ENCODE measurements around the gene PTBP1.
"Not testable (repeated sequence)": the region's sequence is repeated elsewhere in the genome, so short reads cannot be mapped to it uniquely, and the experiment has no call there.

The PTBP1 gene

GRCh38 chr19:827314-827709 is 30.1 kb downstream of the PTBP1 start:
- no peak for DNase-seq (ENCODE audit: low read depth in 1 of 2, low spot score in 1 of 2)

- DNase-seq (ENCODE audit: low read depth in 1 of 2, low spot score in 1 of 2), result no peak
These were observed 30.6 kb downstream of the PTBP1 start, which contains the start of gene AZU1 for GRCh38 chr19:827710-828321. Gene AZU1, plus strand, starts transcription at chr19:827837. Its CDS starts 10 bp downstream, at chr19:827847.

GRCh38 chr19:829129-829758 is 32.0 kb downstream of the PTBP1 start:
- DNase-seq (ENCODE audit: low read depth in 1 of 2, low spot score in 1 of 2), result no peak

- no peak for DNase-seq (ENCODE audit: low read depth in 1 of 2, low spot score in 1 of 2)
These were observed 34.4 kb downstream of the PTBP1 start for GRCh38 chr19:831407-832369.

GRCh38 chr19:834216-834615 is 37.0 kb downstream of the PTBP1 start:
- no peak for DNase-seq (ENCODE audit: low read depth in 1 of 2, low spot score in 1 of 2)

- no peak for DNase-seq (ENCODE audit: low read depth in 1 of 2, low spot score in 1 of 2)
These were observed 38.1 kb downstream of the PTBP1 start for GRCh38 chr19:835210-835810.

- no peak for DNase-seq (ENCODE audit: low read depth in 1 of 2, low spot score in 1 of 2)
These were observed 43.4 kb downstream of the PTBP1 start, which contains the start of gene PRTN3 for GRCh38 chr19:840519-841206. Gene PRTN3, plus strand, starts transcription at chr19:840999. Its CDS starts 10 bp downstream, at chr19:841009.

GRCh38 chr19:842802-843179 is 45.5 kb downstream of the PTBP1 start:
- DNase-seq (ENCODE audit: low read depth in 1 of 2, low spot score in 1 of 2), result not testable (repeated sequence)

GRCh38 chr19:843180-843835 is 46.1 kb downstream of the PTBP1 start:
- no peak for DNase-seq (ENCODE audit: low read depth in 1 of 2, low spot score in 1 of 2)

- no peak for DNase-seq (ENCODE audit: low read depth in 1 of 2, low spot score in 1 of 2)
These were observed 46.7 kb downstream of the PTBP1 start for GRCh38 chr19:843836-844545.

- no peak for DNase-seq (ENCODE audit: low read depth in 1 of 2, low spot score in 1 of 2)
These were observed 47.3 kb downstream of the PTBP1 start for GRCh38 chr19:844546-844971.

GRCh38 chr19:845707-846521 is 48.7 kb downstream of the PTBP1 start:
- DNase-seq (ENCODE audit: low read depth in 1 of 2, low spot score in 1 of 2), result no peak

GRCh38 chr19:848386-848921 is 51.2 kb downstream of the PTBP1 start:
- DNase-seq (ENCODE audit: low read depth in 1 of 2, low spot score in 1 of 2), result no peak

GRCh38 chr19:849195-849594 is 51.9 kb downstream of the PTBP1 start:
- not testable (repeated sequence) for DNase-seq (ENCODE audit: low read depth in 1 of 2, low spot score in 1 of 2)

- no peak for DNase-seq (ENCODE audit: low read depth in 1 of 2, low spot score in 1 of 2)
These were observed 53.1 kb downstream of the PTBP1 start for GRCh38 chr19:850221-850978.

- no peak for DNase-seq (ENCODE audit: low read depth in 1 of 2, low spot score in 1 of 2)
These were observed 53.7 kb downstream of the PTBP1 start for GRCh38 chr19:850979-851335.

GRCh38 chr19:852136-853013 is 55.1 kb downstream of the PTBP1 start, which contains the start of gene ELANE:
Gene ELANE, plus strand, starts transcription at chr19:852303. Its CDS starts 26 bp downstream, at chr19:852329.
- no peak for DNase-seq (ENCODE audit: low read depth in 1 of 2, low spot score in 1 of 2)
